ENCODE results near the gene LRRC10. TPM values are rescaled to one million over a fixed set of nuclear protein-coding genes. Genes with fewer than 3 reads are reported as not detected.

LRRC10 gene
- polyA plus RNA-seq, 4 donors, result not detected

DNA sequence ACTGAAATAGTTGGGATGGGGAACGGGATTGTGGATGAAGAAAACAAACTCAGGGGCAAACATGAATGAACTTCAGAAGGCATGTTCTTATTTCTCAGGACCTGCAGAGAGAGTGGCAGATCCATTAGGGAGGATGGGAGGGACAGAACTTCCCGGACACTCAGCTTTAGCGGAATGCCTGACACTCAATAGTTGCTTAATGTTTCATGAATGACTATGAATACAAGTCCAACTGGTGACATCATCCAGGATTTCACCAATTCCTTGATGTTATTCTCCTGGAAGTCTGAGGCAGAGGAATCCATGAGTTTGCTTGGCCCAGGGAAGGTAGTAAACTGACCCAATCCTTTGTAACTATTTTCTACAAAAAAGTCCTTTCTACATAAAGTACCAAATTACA lies 37.8 kb upstream of the LRRC10 start:
- Histone ChIP-seq H3K27me3 (ENCODE audit: control insufficient read depth in 3 of 3, insufficient read depth in 3 of 3, low read length in 3 of 3) (no peaks in the 10 kb centered on the region), H3K9me3 (ENCODE audit: control insufficient read depth in 2 of 2, insufficient read depth in 1 of 2, low read depth in 1 of 2, low read length in 1 of 2) (no peaks in the 10 kb centered on the region), H3K27ac (ENCODE audit: low read depth in 1 of 3, low read length in 2 of 3) (no peak overlapping the region), H3K36me3 (ENCODE audit: control insufficient read depth in 3 of 3, insufficient read depth in 2 of 3, low read depth in 1 of 3, low read length in 3 of 3) (no peaks in the 10 kb centered on the region), H3K4me3 (ENCODE audit: low read depth in 1 of 3, low read length in 3 of 3) (no peak overlapping the region), H3K4me1 (ENCODE audit: control insufficient read depth in 3 of 3, insufficient read depth in 2 of 3, low read depth in 1 of 3, low read length in 2 of 3) (no peaks in the 10 kb centered on the region)
- no peak for DNase-seq
- 74 to 88% (median 84%) methylated on average over 3 of the region's 3 CpGs for WGBS, 3 donors
- no peak for FAIRE-seq

DNA sequence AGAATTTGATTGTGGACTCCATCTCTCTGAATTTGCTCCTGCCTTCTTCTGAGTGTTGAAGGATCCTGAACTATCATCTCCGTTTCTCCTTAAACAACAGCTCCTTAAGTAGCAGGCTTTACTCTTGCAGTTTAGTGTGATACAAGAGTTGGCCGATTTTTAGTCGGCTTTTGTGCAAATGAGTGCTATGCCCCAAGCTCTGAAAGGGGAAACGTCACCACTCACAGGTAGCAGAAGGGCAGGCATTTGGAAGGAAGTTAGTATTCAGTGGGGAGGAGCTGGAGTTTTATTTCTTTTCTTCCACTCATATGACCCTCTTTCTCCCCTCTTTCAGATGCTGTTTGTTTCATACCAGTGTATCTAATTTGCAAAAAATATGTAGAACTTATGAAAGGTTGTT lies 36.5 kb upstream of the LRRC10 start:
- Histone ChIP-seq H3K4me3 (ENCODE audit: low read depth in 1 of 3, low read length in 3 of 3) (no peak overlapping the region), H3K36me3 (ENCODE audit: control insufficient read depth in 3 of 3, insufficient read depth in 2 of 3, low read depth in 1 of 3, low read length in 3 of 3) (no peaks in the 10 kb centered on the region), H3K4me1 (ENCODE audit: control insufficient read depth in 3 of 3, insufficient read depth in 2 of 3, low read depth in 1 of 3, low read length in 2 of 3) (no peaks in the 10 kb centered on the region), H3K27me3 (ENCODE audit: control insufficient read depth in 3 of 3, insufficient read depth in 3 of 3, low read length in 3 of 3) (no peaks in the 10 kb centered on the region), H3K9me3 (ENCODE audit: control insufficient read depth in 2 of 2, insufficient read depth in 1 of 2, low read depth in 1 of 2, low read length in 1 of 2) (no peaks in the 10 kb centered on the region), H3K27ac (ENCODE audit: low read depth in 1 of 3, low read length in 2 of 3) (no peak overlapping the region)
- WGBS, 3 donors, result 63 to 72% (median 66%) methylated on average over 4 of the region's 4 CpGs
- DNase-seq (no peak), FAIRE-seq (no peak)

DNA sequence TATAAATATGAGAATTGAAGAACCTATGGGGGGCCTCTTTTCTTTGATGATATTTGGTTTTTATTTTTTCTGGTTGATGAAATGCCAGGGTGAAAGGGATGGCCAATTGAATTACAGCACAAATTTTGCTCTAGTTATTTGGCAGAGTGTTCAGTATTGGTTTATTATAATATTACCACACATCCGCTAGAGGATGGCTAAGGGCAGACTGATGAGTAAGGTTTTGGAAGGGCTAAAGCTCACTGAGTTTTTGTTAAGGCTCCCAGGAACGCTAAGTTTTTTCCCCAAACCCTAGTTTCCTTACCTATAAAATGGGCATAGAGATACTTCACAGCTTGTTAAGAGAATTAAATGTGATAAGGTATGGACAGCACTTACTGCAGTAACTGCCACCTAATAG lies 34.3 kb upstream of the LRRC10 start:
- Histone ChIP-seq H3K9me3 (ENCODE audit: control insufficient read depth in 2 of 2, insufficient read depth in 1 of 2, low read depth in 1 of 2, low read length in 1 of 2) (no peaks in the 10 kb centered on the region), H3K27ac (ENCODE audit: low read depth in 1 of 3, low read length in 2 of 3) (no peak overlapping the region), H3K4me3 (ENCODE audit: low read depth in 1 of 3, low read length in 3 of 3) (no peak overlapping the region), H3K27me3 (ENCODE audit: control insufficient read depth in 3 of 3, insufficient read depth in 3 of 3, low read length in 3 of 3) (no peaks in the 10 kb centered on the region), H3K4me1 (ENCODE audit: control insufficient read depth in 3 of 3, insufficient read depth in 2 of 3, low read depth in 1 of 3, low read length in 2 of 3) (no peaks in the 10 kb centered on the region), H3K36me3 (ENCODE audit: control insufficient read depth in 3 of 3, insufficient read depth in 2 of 3, low read depth in 1 of 3, low read length in 3 of 3) (no peaks in the 10 kb centered on the region)
- FAIRE-seq (no peak), DNase-seq (no peak)
- 86 to 95% (median 88%) methylated on average over 2 of the region's 2 CpGs for WGBS, 3 donors

DNA sequence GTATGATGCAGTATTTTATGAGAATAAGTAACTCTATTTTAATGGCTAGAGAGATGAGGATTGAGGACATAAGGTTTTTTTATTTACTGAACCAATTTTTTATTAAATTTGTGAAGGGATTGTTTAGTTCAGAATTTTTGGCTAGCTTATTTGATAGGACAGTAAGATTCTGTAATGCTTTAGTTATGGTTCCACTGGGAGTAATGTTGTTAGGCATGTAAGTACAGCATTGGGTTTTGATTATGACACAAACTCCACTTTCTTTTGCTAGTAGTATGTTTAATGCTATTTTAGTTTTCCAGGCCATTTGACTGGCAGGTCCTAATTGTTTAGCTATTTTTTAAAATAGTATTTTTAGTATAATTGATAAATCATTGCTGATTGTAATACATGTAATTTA lies 33.8 kb upstream of the LRRC10 start:
- Histone ChIP-seq H3K36me3 (ENCODE audit: control insufficient read depth in 3 of 3, insufficient read depth in 2 of 3, low read depth in 1 of 3, low read length in 3 of 3) (no peaks in the 10 kb centered on the region), H3K27me3 (ENCODE audit: control insufficient read depth in 3 of 3, insufficient read depth in 3 of 3, low read length in 3 of 3) (no peaks in the 10 kb centered on the region), H3K4me1 (ENCODE audit: control insufficient read depth in 3 of 3, insufficient read depth in 2 of 3, low read depth in 1 of 3, low read length in 2 of 3) (no peaks in the 10 kb centered on the region), H3K4me3 (ENCODE audit: low read depth in 1 of 3, low read length in 3 of 3) (no peak overlapping the region), H3K27ac (ENCODE audit: low read depth in 1 of 3, low read length in 2 of 3) (no peak overlapping the region), H3K9me3 (ENCODE audit: control insufficient read depth in 2 of 2, insufficient read depth in 1 of 2, low read depth in 1 of 2, low read length in 1 of 2) (no peaks in the 10 kb centered on the region)
- DNase-seq, result no peak
- no peak for FAIRE-seq

DNA sequence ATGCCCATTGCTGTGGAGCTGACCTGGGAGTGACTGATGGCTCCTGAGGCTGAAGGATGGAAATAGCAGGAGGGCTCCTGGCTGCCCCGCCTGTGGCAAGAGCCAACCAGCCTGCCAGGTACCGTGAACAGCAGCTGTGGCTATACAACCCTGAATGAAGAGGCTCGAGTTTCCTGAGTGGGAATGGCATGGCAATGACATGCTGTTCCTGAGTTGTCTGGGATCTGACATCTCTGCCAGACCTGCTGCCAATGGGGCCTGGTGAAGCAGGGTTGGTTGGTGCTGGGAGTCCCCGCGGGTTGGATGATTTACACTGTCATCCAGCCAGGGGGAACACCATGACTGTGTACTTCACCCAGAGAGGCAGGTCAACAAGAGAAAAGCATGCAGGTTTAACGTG lies 31.8 kb upstream of the LRRC10 start:
- H3K4me1 ChIP-seq (ENCODE audit: control insufficient read depth in 3 of 3, insufficient read depth in 2 of 3, low read depth in 1 of 3, low read length in 2 of 3), result no peaks in the 10 kb centered on the region
- H3K4me3 ChIP-seq (ENCODE audit: low read depth in 1 of 3, low read length in 3 of 3), result no peak overlapping the region
- no peaks in the 10 kb centered on the region for H3K27me3 ChIP-seq (ENCODE audit: control insufficient read depth in 3 of 3, insufficient read depth in 3 of 3, low read length in 3 of 3)
- WGBS, 3 donors, result 74 to 82% (median 81%) methylated on average over 6 of the region's 6 CpGs
- H3K36me3 ChIP-seq (ENCODE audit: control insufficient read depth in 3 of 3, insufficient read depth in 2 of 3, low read depth in 1 of 3, low read length in 3 of 3), result no peaks in the 10 kb centered on the region
- no peaks in the 10 kb centered on the region for H3K9me3 ChIP-seq (ENCODE audit: control insufficient read depth in 2 of 2, insufficient read depth in 1 of 2, low read depth in 1 of 2, low read length in 1 of 2)
- no peak for FAIRE-seq
- no peak for DNase-seq
- no peak overlapping the region for H3K27ac ChIP-seq (ENCODE audit: low read depth in 1 of 3, low read length in 2 of 3)

DNA sequence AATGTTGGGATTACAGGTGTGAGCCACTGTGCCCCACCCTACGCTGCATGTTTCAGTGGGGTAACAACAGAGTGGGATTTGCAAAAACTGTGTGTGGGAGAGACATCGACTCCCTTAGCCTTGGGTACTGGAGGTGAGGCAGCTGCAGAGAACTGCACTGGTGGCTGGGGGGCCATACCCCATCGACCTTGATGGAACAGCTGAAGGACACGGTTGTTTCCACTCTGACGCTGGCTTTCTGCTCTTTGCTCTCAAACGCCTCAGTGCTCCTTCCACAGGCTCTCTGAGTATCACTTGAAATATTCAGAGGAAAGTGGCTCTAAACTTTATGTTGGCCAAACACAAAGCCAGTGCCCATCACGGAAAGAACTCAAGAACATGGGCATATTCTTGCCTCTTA lies 30.8 kb upstream of the LRRC10 start:
- Histone ChIP-seq H3K9me3 (ENCODE audit: control insufficient read depth in 2 of 2, insufficient read depth in 1 of 2, low read depth in 1 of 2, low read length in 1 of 2) (no peaks in the 10 kb centered on the region), H3K36me3 (ENCODE audit: control insufficient read depth in 3 of 3, insufficient read depth in 2 of 3, low read depth in 1 of 3, low read length in 3 of 3) (no peaks in the 10 kb centered on the region), H3K4me3 (ENCODE audit: low read depth in 1 of 3, low read length in 3 of 3) (no peak overlapping the region), H3K27me3 (ENCODE audit: control insufficient read depth in 3 of 3, insufficient read depth in 3 of 3, low read length in 3 of 3) (no peaks in the 10 kb centered on the region), H3K4me1 (ENCODE audit: control insufficient read depth in 3 of 3, insufficient read depth in 2 of 3, low read depth in 1 of 3, low read length in 2 of 3) (no peaks in the 10 kb centered on the region), H3K27ac (ENCODE audit: low read depth in 1 of 3, low read length in 2 of 3) (no peak overlapping the region)
- 90 to 91% (median 91%) methylated on average over 7 of the region's 7 CpGs for WGBS, 3 donors
- DNase-seq (no peak), FAIRE-seq (no peak)

DNA sequence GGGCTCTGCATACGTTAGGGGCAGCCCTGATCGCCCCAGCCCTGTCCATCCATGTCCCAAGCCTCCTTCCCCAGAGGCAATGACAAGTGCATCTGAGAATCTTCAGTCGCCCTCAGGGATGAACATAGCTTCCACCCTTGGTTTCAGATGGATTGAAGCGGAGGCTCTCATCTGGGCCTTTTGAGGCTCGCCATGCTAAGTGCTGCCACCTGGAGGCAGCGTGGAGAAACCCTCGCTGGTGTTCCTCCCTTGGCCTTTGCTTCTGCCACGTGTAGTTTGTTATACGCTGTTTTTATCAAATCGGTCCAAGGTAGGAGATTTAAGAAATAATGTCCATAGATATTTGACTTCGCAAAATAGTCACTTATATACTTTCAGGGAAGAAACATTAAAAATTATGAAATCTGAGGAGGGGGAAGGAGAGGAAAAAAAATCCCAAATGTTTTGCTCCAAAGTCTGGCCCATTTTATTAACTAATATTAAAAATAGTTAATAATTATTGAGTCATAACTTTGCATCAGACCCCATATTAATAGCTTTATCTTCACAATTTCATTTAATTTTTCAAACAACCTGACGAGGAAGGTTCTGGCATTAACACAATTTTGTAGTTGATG lies 28.8 kb upstream of the LRRC10 start:
- Histone ChIP-seq H3K27me3 (ENCODE audit: control insufficient read depth in 3 of 3, insufficient read depth in 3 of 3, low read length in 3 of 3) (no peaks in the 10 kb centered on the region), H3K9me3 (ENCODE audit: control insufficient read depth in 2 of 2, insufficient read depth in 1 of 2, low read depth in 1 of 2, low read length in 1 of 2) (no peaks in the 10 kb centered on the region), H3K27ac (ENCODE audit: low read depth in 1 of 3, low read length in 2 of 3) (no peak overlapping the region), H3K4me1 (ENCODE audit: control insufficient read depth in 3 of 3, insufficient read depth in 2 of 3, low read depth in 1 of 3, low read length in 2 of 3) (no peaks in the 10 kb centered on the region), H3K36me3 (ENCODE audit: control insufficient read depth in 3 of 3, insufficient read depth in 2 of 3, low read depth in 1 of 3, low read length in 3 of 3) (no peaks in the 10 kb centered on the region), H3K4me3 (ENCODE audit: low read depth in 1 of 3, low read length in 3 of 3) (no peak overlapping the region)
- 16 to 26% (median 25%) methylated on average over 12 of the region's 12 CpGs for WGBS, 3 donors
- FAIRE-seq (no peak), DNase-seq (peak; percentile 70 to 77)

DNA sequence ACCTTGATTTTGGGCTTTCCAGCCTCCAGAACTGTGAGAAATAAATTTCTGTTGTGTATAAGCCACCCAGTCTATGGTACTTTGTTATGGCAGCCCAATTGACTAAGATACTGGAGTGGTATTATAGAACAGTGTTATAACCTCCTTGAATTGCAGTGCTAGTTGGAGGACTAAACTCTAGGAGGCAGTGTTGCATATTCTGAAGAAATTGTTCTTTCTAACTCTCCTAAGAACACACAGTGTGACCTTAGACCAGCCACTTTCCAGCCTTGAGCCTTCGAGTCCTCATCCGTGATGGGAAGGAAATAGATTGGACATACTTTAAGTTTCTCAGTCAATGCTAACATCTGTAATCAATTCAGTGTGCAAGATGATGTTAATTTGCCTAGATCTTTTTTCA lies 22.4 kb upstream of the LRRC10 start:
- Histone ChIP-seq H3K36me3 (ENCODE audit: control insufficient read depth in 3 of 3, insufficient read depth in 2 of 3, low read depth in 1 of 3, low read length in 3 of 3) (no peaks in the 10 kb centered on the region), H3K4me3 (ENCODE audit: low read depth in 1 of 3, low read length in 3 of 3) (no peak overlapping the region), H3K4me1 (ENCODE audit: control insufficient read depth in 3 of 3, insufficient read depth in 2 of 3, low read depth in 1 of 3, low read length in 2 of 3) (no peaks in the 10 kb centered on the region), H3K9me3 (ENCODE audit: control insufficient read depth in 2 of 2, insufficient read depth in 1 of 2, low read depth in 1 of 2, low read length in 1 of 2) (no peaks in the 10 kb centered on the region), H3K27me3 (ENCODE audit: control insufficient read depth in 3 of 3, insufficient read depth in 3 of 3, low read length in 3 of 3) (no peaks in the 10 kb centered on the region), H3K27ac (ENCODE audit: low read depth in 1 of 3, low read length in 2 of 3) (no peak overlapping the region)
- DNase-seq, result no peak
- 89 to 90% (median 90%) methylated on average over 2 of the region's 2 CpGs for WGBS, 3 donors
- no peak for FAIRE-seq

DNA sequence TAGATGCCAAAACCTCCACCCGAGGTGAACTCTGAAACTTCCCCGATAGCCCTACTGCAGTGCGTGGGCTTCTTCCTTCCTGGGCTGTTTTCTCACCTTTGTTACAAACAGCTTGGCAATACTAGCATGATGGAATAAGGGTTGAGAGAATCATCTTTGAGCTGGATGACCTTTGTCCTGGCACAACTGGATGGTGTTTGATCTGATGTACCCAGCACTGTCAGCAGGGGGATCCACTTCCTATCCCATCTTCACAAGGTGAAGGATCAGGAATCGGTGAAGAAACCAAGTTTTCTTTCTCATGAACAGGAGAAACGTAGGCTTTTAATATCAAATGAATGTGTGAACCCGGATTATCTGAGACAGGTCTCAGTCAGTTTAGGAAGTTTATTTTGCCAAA lies 19.5 kb upstream of the LRRC10 start:
- DNase-seq, result peak in 1 of 2 donors; percentile 6
- 58 to 83% (median 64%) methylated on average over 6 of the region's 6 CpGs for WGBS, 3 donors

More for the DNA sequence above, 19.5 kb upstream of the LRRC10 start:
- Histone ChIP-seq H3K4me3 (ENCODE audit: low read depth in 1 of 3, low read length in 3 of 3) (no peak overlapping the region), H3K27ac (ENCODE audit: low read depth in 1 of 3, low read length in 2 of 3) (no peak overlapping the region), H3K9me3 (ENCODE audit: control insufficient read depth in 2 of 2, insufficient read depth in 1 of 2, low read depth in 1 of 2, low read length in 1 of 2) (no peaks in the 10 kb centered on the region), H3K4me1 (ENCODE audit: control insufficient read depth in 3 of 3, insufficient read depth in 2 of 3, low read depth in 1 of 3, low read length in 2 of 3) (no peaks in the 10 kb centered on the region), H3K36me3 (ENCODE audit: control insufficient read depth in 3 of 3, insufficient read depth in 2 of 3, low read depth in 1 of 3, low read length in 3 of 3) (no peaks in the 10 kb centered on the region), H3K27me3 (ENCODE audit: control insufficient read depth in 3 of 3, insufficient read depth in 3 of 3, low read length in 3 of 3) (no peaks in the 10 kb centered on the region)
- FAIRE-seq, result no peak

Data from small intestine (tissue), 7 donors.